SK-N-SH (cell line): ENCODE data around the gene CAPN5.

ENCODE experiments used
- EZH2phosphoT487 ChIP-seq: fragments of 200-600 bp; sonication (generic); IDR thresholded peaks from 2 replicates; pipeline ENCODE4 v1.6.1; 2017; ENCODE audit warnings: low read depth, mixed run types, mild to moderate bottlenecking, antibody characterized with exemption, moderate library complexity, borderline replicate concordance
- POLR2AphosphoS5 ChIP-seq: IDR thresholded peaks from 2 replicates; pipeline ENCODE4 v1.6.1; 2012; ENCODE audit warnings: low read depth, low read length
- RAD21 ChIP-seq: IDR thresholded peaks from 2 replicates; pipeline ENCODE4 v1.6.1; 2012; ENCODE audit warnings: mild to moderate bottlenecking, low read length
- TCF12 ChIP-seq: IDR thresholded peaks from 2 replicates; pipeline ENCODE4 v1.4.0; 2012
- TEAD4 ChIP-seq: IDR thresholded peaks from 2 replicates; pipeline ENCODE4 v1.4.0; 2012; ENCODE audit warnings: mild to moderate bottlenecking, borderline replicate concordance; ENCODE audit not compliant: insufficient read depth
- TF ChIP-seq, protein P1 (sequence below): IDR thresholded peaks from 2 replicates; pipeline ENCODE4 v1.4.0; 2012; ENCODE audit warnings: low read depth, borderline replicate concordance
- TF ChIP-seq, protein P2 (sequence below): fragments of 200-600 bp; sonication (generic); IDR thresholded peaks from 2 replicates; pipeline ENCODE4 v1.6.1; 2017; ENCODE audit warnings: antibody characterized with exemption, mild to moderate bottlenecking, moderate library complexity
- TF ChIP-seq, protein P3 (sequence below): IDR thresholded peaks from 2 replicates; pipeline ENCODE4 v1.6.1; 2012; ENCODE audit warnings: mild to moderate bottlenecking, low read depth, low read length, moderate library complexity

DNA sequence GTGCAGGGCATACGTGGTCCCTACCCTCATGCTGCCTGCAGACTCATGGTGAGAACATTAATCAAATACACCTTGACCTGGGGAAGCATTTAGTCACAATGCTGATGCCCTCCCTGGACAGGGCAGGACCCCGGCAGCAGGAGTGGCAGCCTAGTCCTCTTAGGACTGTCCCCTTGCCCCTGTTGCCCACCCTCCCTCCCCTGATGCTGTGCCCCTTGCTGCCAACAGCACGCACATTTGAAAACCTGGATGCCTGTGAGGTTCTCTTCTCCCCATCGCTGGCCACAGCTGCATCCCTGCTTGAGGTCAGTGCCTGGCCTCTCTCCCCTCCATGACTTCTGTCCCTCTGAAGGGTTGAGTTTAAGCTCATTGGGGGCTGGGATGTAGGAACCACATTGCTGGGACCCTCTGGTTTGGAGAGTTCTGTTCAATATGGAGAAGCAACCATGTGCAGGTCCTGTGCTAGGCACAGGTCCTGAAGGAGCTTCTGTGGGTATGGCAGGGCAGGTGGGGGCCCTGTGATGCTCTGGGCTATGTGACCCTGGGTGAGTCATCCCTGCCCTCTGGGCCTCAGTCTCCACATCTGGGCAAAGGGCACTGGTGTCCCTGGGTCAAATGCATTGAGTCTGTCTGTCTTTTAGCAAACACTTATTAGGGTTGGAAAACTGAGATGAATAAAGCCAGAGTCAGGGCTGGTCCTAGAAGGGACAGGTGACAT, 92.6 kb downstream of the CAPN5 start:
- TF ChIP-seq, protein P1, sequence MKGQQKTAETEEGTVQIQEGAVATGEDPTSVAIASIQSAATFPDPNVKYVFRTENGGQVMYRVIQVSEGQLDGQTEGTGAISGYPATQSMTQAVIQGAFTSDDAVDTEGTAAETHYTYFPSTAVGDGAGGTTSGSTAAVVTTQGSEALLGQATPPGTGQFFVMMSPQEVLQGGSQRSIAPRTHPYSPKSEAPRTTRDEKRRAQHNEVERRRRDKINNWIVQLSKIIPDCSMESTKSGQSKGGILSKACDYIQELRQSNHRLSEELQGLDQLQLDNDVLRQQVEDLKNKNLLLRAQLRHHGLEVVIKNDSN = no peak
- no peak for TF ChIP-seq EZH2phosphoT487
- TF ChIP-seq, protein P2, sequence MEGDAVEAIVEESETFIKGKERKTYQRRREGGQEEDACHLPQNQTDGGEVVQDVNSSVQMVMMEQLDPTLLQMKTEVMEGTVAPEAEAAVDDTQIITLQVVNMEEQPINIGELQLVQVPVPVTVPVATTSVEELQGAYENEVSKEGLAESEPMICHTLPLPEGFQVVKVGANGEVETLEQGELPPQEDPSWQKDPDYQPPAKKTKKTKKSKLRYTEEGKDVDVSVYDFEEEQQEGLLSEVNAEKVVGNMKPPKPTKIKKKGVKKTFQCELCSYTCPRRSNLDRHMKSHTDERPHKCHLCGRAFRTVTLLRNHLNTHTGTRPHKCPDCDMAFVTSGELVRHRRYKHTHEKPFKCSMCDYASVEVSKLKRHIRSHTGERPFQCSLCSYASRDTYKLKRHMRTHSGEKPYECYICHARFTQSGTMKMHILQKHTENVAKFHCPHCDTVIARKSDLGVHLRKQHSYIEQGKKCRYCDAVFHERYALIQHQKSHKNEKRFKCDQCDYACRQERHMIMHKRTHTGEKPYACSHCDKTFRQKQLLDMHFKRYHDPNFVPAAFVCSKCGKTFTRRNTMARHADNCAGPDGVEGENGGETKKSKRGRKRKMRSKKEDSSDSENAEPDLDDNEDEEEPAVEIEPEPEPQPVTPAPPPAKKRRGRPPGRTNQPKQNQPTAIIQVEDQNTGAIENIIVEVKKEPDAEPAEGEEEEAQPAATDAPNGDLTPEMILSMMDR = no peak
- no peak for TF ChIP-seq POLR2AphosphoS5
- TF ChIP-seq, protein P3, sequence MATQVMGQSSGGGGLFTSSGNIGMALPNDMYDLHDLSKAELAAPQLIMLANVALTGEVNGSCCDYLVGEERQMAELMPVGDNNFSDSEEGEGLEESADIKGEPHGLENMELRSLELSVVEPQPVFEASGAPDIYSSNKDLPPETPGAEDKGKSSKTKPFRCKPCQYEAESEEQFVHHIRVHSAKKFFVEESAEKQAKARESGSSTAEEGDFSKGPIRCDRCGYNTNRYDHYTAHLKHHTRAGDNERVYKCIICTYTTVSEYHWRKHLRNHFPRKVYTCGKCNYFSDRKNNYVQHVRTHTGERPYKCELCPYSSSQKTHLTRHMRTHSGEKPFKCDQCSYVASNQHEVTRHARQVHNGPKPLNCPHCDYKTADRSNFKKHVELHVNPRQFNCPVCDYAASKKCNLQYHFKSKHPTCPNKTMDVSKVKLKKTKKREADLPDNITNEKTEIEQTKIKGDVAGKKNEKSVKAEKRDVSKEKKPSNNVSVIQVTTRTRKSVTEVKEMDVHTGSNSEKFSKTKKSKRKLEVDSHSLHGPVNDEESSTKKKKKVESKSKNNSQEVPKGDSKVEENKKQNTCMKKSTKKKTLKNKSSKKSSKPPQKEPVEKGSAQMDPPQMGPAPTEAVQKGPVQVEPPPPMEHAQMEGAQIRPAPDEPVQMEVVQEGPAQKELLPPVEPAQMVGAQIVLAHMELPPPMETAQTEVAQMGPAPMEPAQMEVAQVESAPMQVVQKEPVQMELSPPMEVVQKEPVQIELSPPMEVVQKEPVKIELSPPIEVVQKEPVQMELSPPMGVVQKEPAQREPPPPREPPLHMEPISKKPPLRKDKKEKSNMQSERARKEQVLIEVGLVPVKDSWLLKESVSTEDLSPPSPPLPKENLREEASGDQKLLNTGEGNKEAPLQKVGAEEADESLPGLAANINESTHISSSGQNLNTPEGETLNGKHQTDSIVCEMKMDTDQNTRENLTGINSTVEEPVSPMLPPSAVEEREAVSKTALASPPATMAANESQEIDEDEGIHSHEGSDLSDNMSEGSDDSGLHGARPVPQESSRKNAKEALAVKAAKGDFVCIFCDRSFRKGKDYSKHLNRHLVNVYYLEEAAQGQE = no peak
- no peak for TF ChIP-seq RAD21
- no peak for TF ChIP-seq TEAD4
- TF ChIP-seq TCF12 = no peak
